Measurements from ENCODE around the gene NUP93. TPM values are rescaled to one million over a fixed set of nuclear protein-coding genes. Genes with fewer than 3 reads are reported as not detected.

The NUP93 gene
- polyA plus RNA-seq, 1 experiment = 61.2 TPM

- H3K36me3 ChIP-seq (ENCODE audit: control insufficient read depth, insufficient read depth, low read length) = peaks cover 3% of the 10 kb centered on the region
- POLR2A ChIA-PET = no interaction called here
- H3K27me3 ChIP-seq (ENCODE audit: control insufficient read depth, insufficient read depth, low read length) = no peaks in the 10 kb centered on the region
- TF ChIP-seq CTCF (IDR thresholded peaks at IDR 0.05; ENCODE audit: insufficient read depth, low read depth, low read length) = no peak
- no peak overlapping the region for H3K4me3 ChIP-seq (ENCODE audit: low read depth, low read length)
- DNase-seq (ENCODE audit: low read depth) = no peak
- CTCF ChIA-PET = interaction anchor here (1.7 kb wide), 2 partner anchors 24 to 35 kb away, joined by 6 read pairs; no protein-coding TSS in a partner anchor
Measured at GRCh38 chr16:56817056-56817455, 87.1 kb downstream of the NUP93 start.

- Histone ChIP-seq H3K4me3 (ENCODE audit: low read depth, low read length) (no peak overlapping the region), H3K36me3 (ENCODE audit: control insufficient read depth, insufficient read depth, low read length) (peaks cover 3% of the 10 kb centered on the region), H3K27me3 (ENCODE audit: control insufficient read depth, insufficient read depth, low read length) (no peaks in the 10 kb centered on the region)
- CTCF ChIA-PET = no interaction called here
- POLR2A ChIA-PET = no interaction called here
- TF ChIP-seq CTCF (IDR thresholded peaks at IDR 0.05; ENCODE audit: insufficient read depth, low read depth, low read length) = no peak
- DNase-seq (ENCODE audit: low read depth) = no peak
Measured at GRCh38 chr16:56817938-56818337, 88.0 kb downstream of the NUP93 start.

DNA sequence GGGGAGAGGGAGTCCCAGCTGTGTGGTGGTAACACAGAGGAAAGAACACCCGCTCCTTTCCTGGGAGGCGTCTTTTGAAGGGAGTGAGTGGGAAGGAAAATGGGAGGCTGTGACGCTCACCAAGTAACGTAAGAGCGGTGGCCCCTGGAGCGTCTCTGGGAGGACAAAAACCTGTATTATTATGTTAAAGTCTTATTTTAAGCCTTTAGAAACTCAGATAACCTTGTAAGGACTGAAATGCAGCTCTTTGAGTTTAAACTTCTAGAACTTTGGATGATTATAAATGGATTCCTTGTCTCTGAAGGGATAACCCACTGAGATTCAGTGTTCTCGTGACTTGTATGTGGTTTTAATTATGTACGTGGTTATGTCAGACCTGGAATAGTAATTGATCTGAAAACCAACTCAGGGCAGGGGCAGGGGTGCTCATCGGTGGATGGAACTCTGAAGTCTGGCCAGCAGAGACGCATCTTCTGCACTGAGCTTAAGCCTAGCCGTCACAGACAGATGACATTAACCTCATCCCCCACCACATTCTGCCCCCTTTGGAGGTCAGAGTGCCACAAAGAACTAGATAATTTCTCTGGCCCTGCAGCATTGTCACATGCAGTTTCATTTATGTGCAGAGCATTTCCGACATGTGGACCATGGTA is 93.3 kb downstream of the NUP93 start:
- CTCF ChIA-PET = interaction anchor here (1.0 to 1.2 kb wide), 2 partner anchors 11 to 30 kb away, joined by 3 to 4 read pairs; no protein-coding TSS in a partner anchor
- no peak for DNase-seq (ENCODE audit: low read depth)
- H3K4me3 ChIP-seq (ENCODE audit: low read depth, low read length) = no peak overlapping the region
- H3K27me3 ChIP-seq (ENCODE audit: control insufficient read depth, insufficient read depth, low read length) = no peaks in the 10 kb centered on the region
- peaks cover 4% of the 10 kb centered on the region for H3K36me3 ChIP-seq (ENCODE audit: control insufficient read depth, insufficient read depth, low read length)
- POLR2A ChIA-PET = interaction anchor here (0.7 kb wide), 1 partner anchor 87 kb away, joined by 6 read pairs; no protein-coding TSS in a partner anchor
- TF ChIP-seq CTCF (IDR thresholded peaks at IDR 0.05; ENCODE audit: insufficient read depth, low read depth, low read length) = no peak

DNA sequence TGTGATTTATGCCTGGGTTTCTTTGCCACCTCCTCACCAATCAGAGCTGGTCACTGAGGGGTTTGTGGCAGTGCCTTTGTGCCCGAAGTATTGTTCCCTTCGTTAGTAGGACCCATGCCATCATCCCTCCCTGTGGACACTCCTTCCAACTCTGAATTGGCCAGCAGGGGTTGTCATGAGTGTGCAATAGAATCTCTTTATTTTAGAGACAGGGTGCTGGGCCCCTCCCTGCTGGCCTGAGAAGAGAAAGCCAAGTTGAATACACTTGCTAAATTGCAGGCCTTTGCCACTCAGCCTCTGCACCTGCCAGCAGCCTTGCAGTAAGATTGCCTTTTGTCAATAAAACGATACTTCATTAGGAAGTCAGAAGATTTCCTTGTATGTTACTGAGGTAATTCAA is 94.4 kb downstream of the NUP93 start:
- no peak for DNase-seq (ENCODE audit: low read depth)
- CTCF ChIA-PET = interaction anchor here (0.8 to 2.1 kb wide), 3 partner anchors 9 to 215 kb away, joined by 3 to 8 read pairs (median 3); no protein-coding TSS in a partner anchor
- no peaks in the 10 kb centered on the region for H3K27me3 ChIP-seq (ENCODE audit: control insufficient read depth, insufficient read depth, low read length)
- H3K4me3 ChIP-seq (ENCODE audit: low read depth, low read length) = no peak overlapping the region
- peaks cover 4% of the 10 kb centered on the region for H3K36me3 ChIP-seq (ENCODE audit: control insufficient read depth, insufficient read depth, low read length)
- POLR2A ChIA-PET = interaction anchor here (0.6 kb wide), 1 partner anchor 109 kb away, joined by 3 read pairs; no protein-coding TSS in a partner anchor
- peak; percentile 30; the same call in 1 of the 2 replicates for TF ChIP-seq CTCF (IDR thresholded peaks at IDR 0.05; ENCODE audit: insufficient read depth, low read depth, low read length)

- Histone ChIP-seq H3K36me3 (ENCODE audit: control insufficient read depth, insufficient read depth, low read length) (peaks cover 4% of the 10 kb centered on the region), H3K27me3 (ENCODE audit: control insufficient read depth, insufficient read depth, low read length) (no peaks in the 10 kb centered on the region), H3K4me3 (ENCODE audit: low read depth, low read length) (no peak overlapping the region)
- ChIA-PET CTCF (interaction anchor here (0.8 to 2.1 kb wide), 4 partner anchors 9 to 215 kb away, joined by 3 to 8 read pairs (median 3); no protein-coding TSS in a partner anchor), POLR2A (interaction anchor here (0.6 kb wide), 1 partner anchor 109 kb away, joined by 3 read pairs; no protein-coding TSS in a partner anchor)
- TF ChIP-seq CTCF (IDR thresholded peaks at IDR 0.05; ENCODE audit: insufficient read depth, low read depth, low read length) = no peak
- DNase-seq (ENCODE audit: low read depth) = no peak
Measured at GRCh38 chr16:56824804-56825203, 94.9 kb downstream of the NUP93 start.

Data from BJ (cell line).